HG02938 (cell line): Measurements from ENCODE around the gene KLK13.

Source experiments
- ATAC-seq: cut with Tn5 transposase; IDR thresholded peaks from one replicate; pipeline ENCODE4 v1.9.1; 2021; ENCODE audit warnings: mild to moderate bottlenecking, moderate library complexity; ENCODE audit not compliant: unreplicated experiment

KLK13 gene

DNA sequence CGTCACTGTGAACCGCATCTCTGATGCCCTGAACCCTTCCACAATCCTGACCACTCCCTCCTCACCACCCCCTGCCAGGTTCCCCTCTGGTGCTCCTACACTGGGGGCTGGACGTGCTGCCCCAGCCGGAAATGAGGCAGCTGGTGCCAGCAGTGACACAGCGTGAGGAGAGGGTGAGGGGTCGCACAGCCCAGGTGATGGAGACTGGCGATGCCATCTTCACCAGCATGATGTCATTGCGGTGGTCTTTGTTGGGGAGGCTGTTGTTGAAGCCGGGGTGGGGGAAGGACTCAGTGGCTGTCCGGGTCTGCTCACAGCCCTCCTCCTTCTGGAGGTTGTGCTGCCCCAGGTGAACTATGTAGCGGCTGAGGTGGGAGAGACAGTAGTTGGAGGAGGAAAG, 40.9 kb downstream of the KLK13 start:
- no peak for ATAC-seq

GRCh38 chr19:51022526-51022925, 42.4 kb downstream of the KLK13 start:
- no peak for ATAC-seq

DNA sequence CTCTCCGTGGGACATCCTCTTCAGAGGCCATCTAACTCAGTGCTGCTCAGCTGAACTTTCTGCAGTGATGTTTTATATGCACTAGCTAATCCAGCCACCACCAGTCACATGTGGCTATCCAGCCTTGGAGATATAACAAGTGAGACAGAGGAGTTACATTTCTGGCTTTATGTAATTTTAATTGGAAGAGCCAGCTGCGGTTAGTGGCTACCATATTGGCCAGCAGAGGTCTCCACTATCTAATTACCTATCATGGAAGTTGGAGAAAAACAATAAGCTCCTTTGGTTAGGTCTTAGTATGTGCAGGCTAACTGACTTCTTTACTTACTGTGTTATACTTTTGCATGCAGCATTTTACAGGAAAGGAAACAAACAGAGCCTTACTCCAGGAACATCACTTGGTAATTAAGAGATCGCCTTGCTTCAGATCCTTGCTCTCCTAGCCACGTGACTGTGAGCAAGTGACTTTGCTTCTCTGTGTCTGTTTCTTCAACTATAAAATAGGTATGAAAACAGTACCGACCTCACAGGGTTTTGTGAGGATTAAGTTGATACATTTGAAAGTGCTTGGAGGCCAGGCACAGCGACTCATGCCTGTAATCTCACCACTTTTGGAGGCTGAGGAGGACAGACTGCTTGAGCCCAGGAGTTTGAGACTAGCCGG, 43.8 kb downstream of the KLK13 start:
- no peak for ATAC-seq

DNA sequence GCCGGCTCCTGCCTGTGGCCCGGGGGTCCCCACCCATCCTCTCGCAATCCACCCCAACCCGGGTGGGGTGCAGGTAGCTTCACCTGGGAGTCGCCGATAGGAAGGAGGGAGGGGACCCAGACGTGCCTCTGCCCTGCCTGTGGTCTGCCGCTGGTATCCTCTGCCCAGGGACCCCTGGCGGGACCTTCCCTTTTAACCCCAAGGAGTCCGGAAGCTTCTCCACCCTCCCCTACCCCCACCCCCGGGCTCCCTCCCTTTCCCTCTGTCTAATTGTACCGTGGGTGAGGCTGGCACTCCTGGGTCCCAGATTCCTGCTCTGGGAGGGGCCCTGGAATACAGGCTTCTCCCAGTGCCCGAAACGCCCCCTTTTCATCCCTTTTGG, 45.4 kb downstream of the KLK13 start, which contains the start of gene KLK10:
KLK10 (minus strand) TSS at position 166 of the 382 bp plus-strand sequence. CDS start 579 bp downstream, outside the sequence.
- no peak for ATAC-seq

- ATAC-seq, result no peak
Observed at GRCh38 chr19:51018745-51019543, 45.9 kb downstream of the KLK13 start.

DNA sequence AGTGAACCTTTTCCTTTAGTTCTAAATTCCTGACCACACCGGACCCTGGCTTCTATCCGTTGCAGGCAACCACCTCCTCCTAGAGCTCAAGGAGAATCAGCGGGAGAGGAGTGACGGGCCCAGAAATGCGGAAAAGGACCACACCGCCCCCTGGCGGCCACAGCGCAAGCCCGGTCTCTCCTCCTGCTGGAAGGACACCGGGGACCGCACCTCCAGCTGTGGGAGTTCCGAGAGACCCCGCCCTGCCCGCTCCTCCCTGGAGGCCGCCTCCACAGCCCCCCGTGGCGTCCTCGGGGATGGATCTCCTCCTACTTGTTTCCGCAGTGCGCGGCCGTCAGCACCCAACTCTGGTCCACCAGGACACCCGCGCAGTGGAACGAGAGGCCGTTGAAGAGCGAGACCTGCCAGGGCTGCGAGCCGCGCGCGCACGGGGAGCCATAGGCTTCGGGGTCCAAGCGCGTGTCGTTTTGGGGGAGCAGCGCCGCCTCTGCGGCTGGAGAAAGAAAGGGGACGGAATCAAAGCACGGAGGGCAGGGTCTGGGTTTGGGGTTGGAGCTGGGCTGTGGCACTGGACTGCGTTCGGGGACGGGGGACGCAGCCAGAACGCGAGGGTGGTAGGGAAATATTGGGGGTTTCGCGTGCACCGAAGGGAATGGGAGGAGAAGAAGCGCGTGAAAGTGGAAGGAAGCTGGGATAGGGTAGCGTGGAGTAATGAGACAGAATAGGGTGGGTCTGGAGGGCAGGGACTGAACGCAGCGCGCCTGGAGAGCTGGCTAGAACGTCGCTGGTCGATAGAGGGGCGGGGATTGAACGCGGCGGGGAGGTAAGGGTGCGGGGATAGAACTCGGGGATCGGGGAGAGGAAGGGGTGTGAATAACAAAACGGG, 47.9 kb downstream of the KLK13 start:
- no peak for ATAC-seq

- no peak for ATAC-seq
Observed at GRCh38 chr19:51015691-51016267, 49.1 kb downstream of the KLK13 start.

GRCh38 chr19:51014242-51014641, 50.6 kb downstream of the KLK13 start:
- ATAC-seq, result no peak

GRCh38 chr19:51012661-51013190, 52.2 kb downstream of the KLK13 start:
- no peak for ATAC-seq

- ATAC-seq, result no peak
Observed at GRCh38 chr19:51010066-51010795, 54.7 kb downstream of the KLK13 start.

DNA sequence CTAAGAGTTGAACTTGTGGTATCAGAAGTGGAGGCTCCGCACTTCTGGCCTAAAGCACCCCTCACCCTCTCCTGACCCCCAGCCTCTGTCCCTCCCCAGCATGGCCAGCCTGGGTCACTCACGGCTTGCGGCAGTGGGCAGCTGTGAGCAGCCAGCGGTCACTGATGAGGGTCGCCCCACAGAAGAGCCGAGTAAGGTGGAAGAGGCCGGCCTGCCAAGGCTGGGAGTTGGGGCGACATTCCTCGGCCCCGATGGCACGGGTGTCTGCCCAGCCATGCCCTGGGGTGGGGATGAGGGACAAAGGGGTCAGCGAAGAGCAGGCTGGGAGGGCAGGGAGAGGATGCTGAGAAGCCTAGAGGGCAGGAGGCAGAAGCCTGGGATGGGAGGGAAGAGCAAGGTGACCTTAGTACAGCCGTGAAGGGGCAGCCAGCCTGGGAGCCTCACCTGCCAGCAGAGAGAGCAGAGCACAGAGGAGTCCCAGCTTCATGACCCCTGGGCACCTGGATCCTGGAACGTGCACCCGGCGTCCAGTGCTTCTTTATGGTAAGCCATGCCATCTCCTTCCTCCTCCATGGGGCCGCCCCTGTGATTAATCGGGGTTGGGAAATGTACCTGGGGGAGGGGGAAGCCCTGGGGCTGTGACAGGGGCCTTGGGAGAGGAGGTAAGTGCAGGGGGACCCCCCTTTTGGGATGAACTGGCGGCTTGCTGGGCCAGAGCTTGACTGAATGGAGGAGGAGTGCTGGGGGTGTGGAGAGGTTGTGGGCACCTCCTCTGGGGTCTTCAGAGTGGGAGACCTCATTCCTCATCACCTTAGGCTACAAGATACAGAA, 55.6 kb downstream of the KLK13 start:
- no peak for ATAC-seq

GRCh38 chr19:51007488-51007887, 57.4 kb downstream of the KLK13 start:
- ATAC-seq, result no peak

GRCh38 chr19:51006406-51006805, 58.5 kb downstream of the KLK13 start:
- no peak for ATAC-seq
